ENCODE results near the gene KDM4F. TPM values are rescaled to one million over a fixed set of nuclear protein-coding genes. Genes with fewer than 3 reads are reported as not detected.

Gene KDM4F
- total and polyA plus RNA-seq, 4 donors, result not detected

- no peak for DNase-seq (ENCODE audit: low spot score)
These were observed 29.3 kb downstream of the KDM4F start for GRCh38 chr11:95078526-95078925.

GRCh38 chr11:95081010-95081409 lies 31.8 kb downstream of the KDM4F start:
- no peaks in the 10 kb centered on the region for H3K27me3 ChIP-seq (ENCODE audit: control insufficient read depth in 4 of 4, insufficient read depth in 4 of 4, low read length in 3 of 4)
- H3K9ac ChIP-seq (ENCODE audit: low read depth in 1 of 2, low read length in 2 of 2), result no peak overlapping the region
- 69% methylated on average over 5 of the region's 5 CpGs for WGBS
- H3K36me3 ChIP-seq (ENCODE audit: control insufficient read depth in 4 of 4, insufficient read depth in 3 of 4, low read depth in 1 of 4, low read length in 3 of 4), result no peaks in the 10 kb centered on the region
- DNase-seq (ENCODE audit: low spot score), result no peak
- no peaks in the 10 kb centered on the region for H3K9me3 ChIP-seq (ENCODE audit: control insufficient read depth in 4 of 4, low read length in 3 of 4)
- H3K27ac ChIP-seq (ENCODE audit: low read depth in 1 of 2, low read length in 2 of 2), result no peak overlapping the region
- no peaks in the 10 kb centered on the region for H3K4me1 ChIP-seq (ENCODE audit: control insufficient read depth in 4 of 4, insufficient read depth in 4 of 4, low read length in 3 of 4)
- no peak overlapping the region for H3K4me3 ChIP-seq (ENCODE audit: low read depth in 1 of 3, low read length in 3 of 3)
- no peak for TF ChIP-seq FOXA1 (IDR thresholded peaks at IDR 0.05)
- TF ChIP-seq HNF4A (conservative IDR thresholded peaks at IDR 0.05), result no peak
- no peak for TF ChIP-seq FOXA2 (IDR thresholded peaks at IDR 0.05)
- no peak for TF ChIP-seq ATF3 (IDR thresholded peaks at IDR 0.05)
- TF ChIP-seq EGR1 (IDR thresholded peaks at IDR 0.05; ENCODE audit: low read depth in 2 of 2), result no peak
- TF ChIP-seq YY1 (IDR thresholded peaks at IDR 0.05), result no peak
- TF ChIP-seq RAD21 (IDR thresholded peaks at IDR 0.05), result no peak
- no peak for TF ChIP-seq TAF1 (conservative IDR thresholded peaks at IDR 0.05)
- no peak for TF ChIP-seq GABPA (IDR thresholded peaks at IDR 0.05 in 1 of 2, conservative IDR thresholded peaks at IDR 0.05 in 1 of 2)
- no peak for TF ChIP-seq RXRA (IDR thresholded peaks at IDR 0.05)
- no peak for TF ChIP-seq REST (IDR thresholded peaks at IDR 0.05)
- no peak for TF ChIP-seq NR2F2 (IDR thresholded peaks at IDR 0.05)
- no peak for TF ChIP-seq HNF4G (IDR thresholded peaks at IDR 0.05)
- no peak for TF ChIP-seq ZBTB33 (IDR thresholded peaks at IDR 0.05)
- no peak for TF ChIP-seq JUND (IDR thresholded peaks at IDR 0.05)
- TF ChIP-seq SP1 (IDR thresholded peaks at IDR 0.05), result no peak
- TF ChIP-seq MAX (IDR thresholded peaks at IDR 0.05), result no peak

More at GRCh38 chr11:95078526-95078925, 29.3 kb downstream of the KDM4F start:
- no peak overlapping the region for H3K4me3 ChIP-seq (ENCODE audit: low read depth in 1 of 3, low read length in 3 of 3)
- TF ChIP-seq HNF4A (conservative IDR thresholded peaks at IDR 0.05) (no peak), FOXA1 (IDR thresholded peaks at IDR 0.05) (no peak), SP1 (IDR thresholded peaks at IDR 0.05) (no peak), REST (IDR thresholded peaks at IDR 0.05) (no peak), TAF1 (conservative IDR thresholded peaks at IDR 0.05) (no peak)
- no peaks in the 10 kb centered on the region for H3K27me3 ChIP-seq (ENCODE audit: control insufficient read depth in 4 of 4, insufficient read depth in 4 of 4, low read length in 3 of 4)
- no peaks in the 10 kb centered on the region for H3K9me3 ChIP-seq (ENCODE audit: control insufficient read depth in 4 of 4, low read length in 3 of 4)
- 82% methylated on average over 1 of the region's 1 CpG for WGBS
- H3K9ac ChIP-seq (ENCODE audit: low read depth in 1 of 2, low read length in 2 of 2), result no peak overlapping the region
- H3K27ac ChIP-seq (ENCODE audit: low read depth in 1 of 2, low read length in 2 of 2), result no peak overlapping the region
- H3K4me1 ChIP-seq (ENCODE audit: control insufficient read depth in 4 of 4, insufficient read depth in 4 of 4, low read length in 3 of 4), result no peaks in the 10 kb centered on the region
- H3K36me3 ChIP-seq (ENCODE audit: control insufficient read depth in 4 of 4, insufficient read depth in 3 of 4, low read depth in 1 of 4, low read length in 3 of 4), result no peaks in the 10 kb centered on the region
